ENCODE results near the gene SMARCC1. TPM values are rescaled to one million over a fixed set of nuclear protein-coding genes. Genes with fewer than 3 reads are reported as not detected.

Gene SMARCC1
- total RNA-seq, 6 donors from 2014 or later: 33.1 to 58.2 (median 49.4) TPM

DNA sequence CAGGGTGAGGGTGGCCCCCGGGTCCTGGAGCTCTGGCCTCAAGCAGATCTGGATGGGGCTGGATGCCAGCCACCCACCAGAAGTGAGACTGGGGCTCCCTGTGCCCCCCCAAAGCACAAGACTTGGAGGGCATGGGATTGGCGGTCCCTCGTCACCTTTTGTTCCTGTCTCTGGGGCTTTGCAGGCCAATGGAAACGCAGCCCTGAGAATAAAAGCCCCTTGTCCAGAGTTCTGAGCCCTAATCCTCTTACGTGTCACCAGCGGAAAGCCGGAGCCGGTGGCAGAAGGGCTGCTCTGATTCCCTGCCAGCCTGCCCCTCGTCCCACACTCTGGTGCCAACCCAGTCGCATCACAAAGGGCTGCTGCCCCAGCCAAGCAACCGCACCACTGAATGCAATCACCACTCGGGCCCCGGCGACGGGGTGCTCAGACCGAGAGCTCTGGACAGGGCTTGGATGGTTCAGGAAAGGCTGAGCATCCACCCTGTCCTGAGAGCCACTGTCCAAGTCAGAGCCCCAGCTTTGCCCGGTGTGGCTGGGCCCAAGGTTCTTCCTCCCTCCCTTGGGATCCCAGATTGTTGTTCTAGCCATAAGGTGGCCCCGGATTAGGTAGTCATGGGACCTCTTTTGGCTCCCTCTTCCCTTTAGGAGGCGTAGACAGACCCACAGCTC, 245.3 kb downstream of the SMARCC1 start:
- ATAC-seq (ENCODE audit: low FRiP score in 2 of 2) (peak in 1 of 2 donors; percentile 11), DNase-seq (peak in 1 of 2 donors; percentile 55)
- no peaks in the 10 kb centered on the region for H3K27me3 ChIP-seq
- H3K27ac ChIP-seq: no peak overlapping the region
- no peaks in the 10 kb centered on the region for H3K36me3 ChIP-seq
- WGBS, 2 donors: 92 to 97% methylated on average over 16 to 19 of the region's 19 CpGs
- H3K4me3 ChIP-seq: no peak overlapping the region
- TF ChIP-seq CTCF (IDR thresholded peaks at IDR 0.05): no peak
- no peak for TF ChIP-seq POLR2A (IDR thresholded peaks at IDR 0.05)
- no peak for TF ChIP-seq EP300 (IDR thresholded peaks at IDR 0.05)
- TF ChIP-seq POLR2AphosphoS5 (IDR thresholded peaks at IDR 0.05): no peak
- no peaks in the 10 kb centered on the region for H3K9me3 ChIP-seq
- H3K4me1 ChIP-seq: no peaks in the 10 kb centered on the region

Small RNA genes within 50 kb of the gene (small RNA-seq; reads per million reads assigned to genes)
- gene RF02271 (0 reads per million in 4 donors), gene RN7SL870P (0 reads per million in 4 donors)

Other genes with a start within 250 kb of the SMARCC1 start
- gene CSPG5, start 203.0 kb downstream of the SMARCC1 start, total RNA-seq: 10 to 100 TPM in 1 of 6 donors, 1 to 10 TPM in 5; 4.2 to 12.3 (median 6.5) TPM
- 100 to 1,000 TPM in 1 of 6 donors, 10 to 100 TPM in 5; 57.0 to 105 (median 72.8) TPM for gene DHX30, start 21.2 kb upstream of the SMARCC1 start, total RNA-seq
- 100 to 1,000 TPM; 106 to 199 (median 148) TPM for gene MAP4, start 234.5 kb upstream of the SMARCC1 start, total RNA-seq

All from upper lobe of left lung (tissue), 6 donors.